Sigmoid colon (tissue), 3 donors: Measurements from ENCODE around the gene FLG2.

Experiments used
- POLR2A ChIP-seq, 2 donors: fragments of 450-650 bp; IDR thresholded peaks; one replicate each; pipeline ENCODE4 v1.6.1; 2016; ENCODE audit warnings: antibody characterized with exemption in 2 of 2, mild to moderate bottlenecking in 2 of 2, moderate library complexity in 2 of 2
- TF ChIP-seq, protein P1 (sequence below), 4 experiments: fragments of 450-650 bp in 3 of 4; fragments of 200-600 bp in 1 of 4; IDR thresholded peaks; one replicate each; pipeline ENCODE4 v1.5.1; 2016 to 2019; ENCODE audit warnings: antibody characterized with exemption in 4 of 4, mild to moderate bottlenecking in 3 of 4, moderate library complexity in 2 of 4

DNA sequence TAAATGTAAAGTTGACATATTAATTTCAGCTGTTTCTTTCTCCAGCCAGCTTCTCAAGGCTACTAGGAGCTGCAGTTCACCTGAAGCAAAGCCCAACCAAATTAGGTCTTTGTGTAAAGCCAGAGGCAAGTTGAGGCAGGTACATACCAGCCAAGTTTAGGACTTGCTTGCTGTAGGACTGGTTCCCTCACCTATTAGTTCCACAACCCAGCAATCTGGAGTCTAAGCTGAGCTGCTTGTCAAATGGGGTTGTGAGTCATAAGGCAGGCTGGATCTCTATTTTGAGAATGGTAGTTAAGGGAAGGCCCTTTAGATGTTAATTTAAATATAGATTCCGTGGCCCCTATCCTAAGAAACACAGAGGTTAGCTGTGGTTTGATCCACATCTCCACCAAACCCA, 7.6 kb upstream of the FLG2 start:
- no peak for TF ChIP-seq POLR2A (IDR thresholded peaks at IDR 0.05)
- TF ChIP-seq, protein P1, sequence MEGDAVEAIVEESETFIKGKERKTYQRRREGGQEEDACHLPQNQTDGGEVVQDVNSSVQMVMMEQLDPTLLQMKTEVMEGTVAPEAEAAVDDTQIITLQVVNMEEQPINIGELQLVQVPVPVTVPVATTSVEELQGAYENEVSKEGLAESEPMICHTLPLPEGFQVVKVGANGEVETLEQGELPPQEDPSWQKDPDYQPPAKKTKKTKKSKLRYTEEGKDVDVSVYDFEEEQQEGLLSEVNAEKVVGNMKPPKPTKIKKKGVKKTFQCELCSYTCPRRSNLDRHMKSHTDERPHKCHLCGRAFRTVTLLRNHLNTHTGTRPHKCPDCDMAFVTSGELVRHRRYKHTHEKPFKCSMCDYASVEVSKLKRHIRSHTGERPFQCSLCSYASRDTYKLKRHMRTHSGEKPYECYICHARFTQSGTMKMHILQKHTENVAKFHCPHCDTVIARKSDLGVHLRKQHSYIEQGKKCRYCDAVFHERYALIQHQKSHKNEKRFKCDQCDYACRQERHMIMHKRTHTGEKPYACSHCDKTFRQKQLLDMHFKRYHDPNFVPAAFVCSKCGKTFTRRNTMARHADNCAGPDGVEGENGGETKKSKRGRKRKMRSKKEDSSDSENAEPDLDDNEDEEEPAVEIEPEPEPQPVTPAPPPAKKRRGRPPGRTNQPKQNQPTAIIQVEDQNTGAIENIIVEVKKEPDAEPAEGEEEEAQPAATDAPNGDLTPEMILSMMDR (IDR thresholded peaks at IDR 0.05): no peak
